Prostate gland (tissue), 2 donors: ENCODE measurements around the gene ZMYM4.

Experiments
- CTCF ChIP-seq, 4 experiments: fragments of 200-600 bp in 2 of 4; fragments of 450-650 bp in 2 of 4; sonication (generic) in 2 of 4; IDR thresholded peaks; 1 replicate in 3 of 4; 2 replicates in 1 of 4; pipeline ENCODE4 v1.5.1; 2016 to 2019; ENCODE audit warnings: antibody characterized with exemption in 4 of 4, mild to moderate bottlenecking in 2 of 4, moderate library complexity in 2 of 4
- POLR2A ChIP-seq: fragments of 450-650 bp; IDR thresholded peaks from one replicate; pipeline ENCODE4 v1.6.1; 2016; ENCODE audit warnings: antibody characterized with exemption, mild to moderate bottlenecking
- POLR2AphosphoS5 ChIP-seq: sonication (generic); formaldehyde crosslinking; IDR thresholded peaks from one replicate; pipeline ENCODE4 v1.6.1; 2017; ENCODE audit warnings: antibody characterized with exemption

DNA sequence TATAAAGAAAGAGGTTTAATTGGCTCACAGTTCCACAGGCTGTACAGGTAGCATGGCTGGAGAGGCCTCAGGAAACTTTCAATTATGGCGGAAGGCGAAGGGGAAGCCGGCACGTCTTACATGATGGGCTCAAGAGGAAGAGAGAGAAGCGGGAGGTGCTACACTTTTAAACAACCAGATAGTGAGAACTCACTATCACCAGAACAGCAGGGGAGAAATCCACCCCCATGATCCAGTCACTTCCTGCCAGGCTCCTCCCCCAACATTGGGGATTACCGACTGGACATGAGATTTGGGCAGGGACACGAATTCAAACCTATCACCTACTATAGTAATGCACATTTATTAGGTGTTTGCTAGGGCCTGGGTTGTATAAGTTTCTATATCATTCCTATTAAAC lies 117.8 kb downstream of the ZMYM4 start:
- TF ChIP-seq CTCF (IDR thresholded peaks at IDR 0.05), result no peak
- TF ChIP-seq POLR2AphosphoS5, result no peak
- no peak for TF ChIP-seq POLR2A
